HG03558 (cell line): ENCODE data around the gene CRACR2A.

Source experiments
- ATAC-seq: cut with Tn5 transposase; IDR thresholded peaks from one replicate; pipeline ENCODE4 v1.9.1; 2021; ENCODE audit warnings: moderate number of reproducible peaks; ENCODE audit not compliant: unreplicated experiment; ENCODE audit errors: extremely low read depth

Gene CRACR2A

DNA sequence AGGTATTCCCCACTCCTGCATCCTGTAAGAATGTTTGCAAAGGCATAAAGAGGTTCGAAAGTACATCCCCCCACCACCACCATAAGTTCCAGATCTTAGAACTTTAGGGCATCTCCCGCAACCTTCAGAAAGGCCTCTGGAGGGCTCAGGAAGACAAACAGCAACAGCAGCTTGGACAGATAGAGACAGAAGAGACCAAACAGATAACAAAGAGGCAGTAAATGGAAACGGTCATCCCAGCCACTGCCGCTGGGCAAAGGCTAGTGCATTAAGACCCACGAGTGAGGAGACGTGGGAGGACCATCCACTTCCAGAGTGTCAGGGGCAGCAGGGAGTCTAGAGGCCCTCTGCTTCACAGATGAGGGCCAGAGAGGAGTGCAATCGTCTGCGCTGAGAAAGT is 124.3 kb downstream of the CRACR2A start:
- ATAC-seq: no peak

DNA sequence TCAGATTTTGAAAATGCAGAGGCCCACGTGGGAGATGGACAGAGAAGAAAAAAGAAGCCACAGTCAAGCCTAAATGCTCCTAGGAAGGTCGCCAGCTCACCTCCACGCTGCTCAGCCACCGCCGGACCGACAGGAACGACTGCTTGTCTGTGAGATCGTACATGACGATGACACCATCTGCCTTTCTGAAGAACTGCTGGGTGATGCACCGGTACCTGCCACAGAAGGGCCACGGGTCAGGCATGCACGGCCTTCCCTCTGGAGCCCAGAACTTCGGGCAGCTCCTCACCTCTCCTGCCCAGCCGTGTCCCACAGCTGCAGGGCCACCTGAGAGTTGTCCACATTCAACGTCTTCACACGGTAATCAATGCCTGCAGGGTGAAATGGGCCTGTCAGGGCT is 125.6 kb downstream of the CRACR2A start:
- ATAC-seq: no peak

DNA sequence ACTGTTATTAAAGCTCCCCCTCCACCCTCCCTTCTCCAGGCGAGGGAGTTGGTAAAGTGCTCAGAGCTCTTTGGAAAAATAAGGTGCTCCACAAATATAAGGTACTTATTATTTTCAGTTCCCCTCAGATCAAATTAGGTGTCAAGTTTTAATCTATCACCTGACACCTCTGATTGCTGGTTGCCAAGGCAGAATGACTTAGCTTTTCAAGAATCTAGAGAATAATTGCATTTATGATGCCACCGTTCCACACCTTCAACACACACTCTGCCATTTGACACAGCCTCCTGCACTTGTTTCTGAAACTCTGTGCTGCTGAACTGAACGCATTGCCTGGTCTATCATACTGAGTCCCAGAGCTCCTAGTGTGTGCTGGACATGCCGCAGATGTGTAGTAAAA is 128.6 kb downstream of the CRACR2A start:
- ATAC-seq: no peak

- ATAC-seq: no peak
These were observed 129.9 kb downstream of the CRACR2A start for GRCh38 chr12:3622822-3623690.

- no peak for ATAC-seq
These were observed 130.7 kb downstream of the CRACR2A start for GRCh38 chr12:3622021-3622821.

DNA sequence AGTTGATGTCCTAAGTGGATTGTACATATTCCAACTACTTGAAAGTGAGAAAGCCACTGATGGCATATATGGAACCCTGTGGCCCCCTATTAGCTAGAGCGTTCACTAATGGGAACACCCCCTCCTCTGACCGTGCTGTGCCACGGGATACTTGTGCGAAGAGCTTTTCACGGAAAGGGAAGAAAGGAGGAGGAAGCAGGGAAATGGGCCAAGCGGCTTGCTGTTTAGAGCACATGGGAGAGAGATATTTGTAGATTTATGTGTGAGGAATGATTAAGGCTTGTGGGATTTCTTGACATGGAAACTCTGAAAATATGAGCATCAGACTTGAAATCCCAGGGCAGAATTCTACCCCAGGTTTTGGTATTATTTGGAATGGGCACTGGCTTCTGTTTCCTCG is 132.1 kb downstream of the CRACR2A start:
- no peak for ATAC-seq

GRCh38 chr12:3617565-3617964 is 135.3 kb downstream of the CRACR2A start:
- ATAC-seq: no peak

GRCh38 chr12:3615862-3616261 is 137.0 kb downstream of the CRACR2A start:
- no peak for ATAC-seq

DNA sequence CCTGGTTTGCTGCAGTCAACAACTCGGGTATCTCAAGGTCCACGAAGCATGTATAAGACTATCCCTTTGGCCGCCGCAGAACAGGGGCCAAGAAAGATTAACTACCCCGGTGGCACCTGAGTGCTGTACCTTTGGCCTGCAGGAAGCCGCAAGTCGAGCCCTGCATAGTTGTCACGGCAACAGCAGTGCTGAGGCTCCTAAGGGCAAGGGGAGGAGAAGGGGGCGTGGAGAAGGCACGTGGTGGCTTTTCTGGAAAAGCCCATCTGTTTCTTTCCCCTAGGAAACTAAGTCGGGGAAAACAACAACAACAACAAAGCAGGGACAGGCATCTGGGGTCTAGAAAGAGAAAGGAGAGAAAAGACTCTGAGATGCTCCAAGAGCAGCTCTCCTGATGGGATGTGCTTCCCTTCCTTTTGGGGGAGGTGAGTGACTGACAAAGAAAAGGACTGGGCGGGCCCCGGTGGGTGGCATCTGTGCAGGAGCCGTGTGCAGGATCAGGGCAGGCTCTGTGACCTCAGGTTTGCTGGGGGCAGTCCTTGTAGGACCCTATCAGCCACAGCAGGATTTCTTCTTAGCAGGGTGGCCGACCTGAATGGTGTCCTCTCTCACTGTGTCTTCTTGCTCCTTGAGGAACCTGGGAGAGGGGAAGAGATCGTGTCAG is 138.0 kb downstream of the CRACR2A start:
- no peak for ATAC-seq

- ATAC-seq: no peak
These were observed 139.1 kb downstream of the CRACR2A start for GRCh38 chr12:3613641-3614395.

- no peak for ATAC-seq
These were observed 140.8 kb downstream of the CRACR2A start for GRCh38 chr12:3611860-3612703.

DNA sequence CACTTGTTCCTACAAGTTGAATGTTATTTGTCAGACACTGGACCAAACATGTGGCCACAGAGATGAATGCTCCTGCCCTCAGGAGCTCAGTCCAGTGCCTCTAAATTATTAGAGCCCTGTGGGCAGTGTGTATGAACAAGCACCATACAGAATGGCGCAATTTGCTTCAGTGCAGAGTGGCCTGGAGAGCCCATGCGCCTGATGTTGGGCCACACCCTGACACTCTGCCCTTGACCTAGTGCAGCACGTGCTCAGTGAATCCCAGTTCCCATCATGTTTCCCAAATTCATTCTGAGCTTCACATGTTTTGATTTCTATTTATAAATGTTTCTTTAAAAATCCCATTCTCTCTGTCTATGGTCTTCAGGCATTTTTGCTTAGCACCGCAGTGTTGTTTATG is 145.1 kb downstream of the CRACR2A start:
- ATAC-seq: no peak

- ATAC-seq: no peak
These were observed 145.7 kb downstream of the CRACR2A start for GRCh38 chr12:3607039-3607720.

DNA sequence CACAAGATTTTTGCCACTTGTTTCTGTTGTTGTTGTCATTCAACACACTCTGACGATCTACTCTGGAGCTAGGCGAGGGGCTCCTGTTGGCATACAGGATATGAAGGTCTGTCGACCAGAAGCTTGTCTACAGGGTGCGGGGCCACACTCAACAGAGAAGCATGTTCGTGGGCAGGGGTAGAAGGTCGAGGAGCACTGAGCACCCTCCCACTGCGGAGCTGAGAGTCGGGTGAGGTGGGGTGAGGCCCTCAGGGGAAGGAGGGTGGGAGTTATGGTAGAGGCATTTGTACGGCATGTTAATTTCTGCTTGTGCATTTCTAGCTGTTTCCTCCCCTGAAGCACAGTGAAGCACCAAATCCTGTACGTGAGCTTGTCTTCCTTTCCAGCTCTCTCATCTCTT is 146.8 kb downstream of the CRACR2A start:
- ATAC-seq: no peak

DNA sequence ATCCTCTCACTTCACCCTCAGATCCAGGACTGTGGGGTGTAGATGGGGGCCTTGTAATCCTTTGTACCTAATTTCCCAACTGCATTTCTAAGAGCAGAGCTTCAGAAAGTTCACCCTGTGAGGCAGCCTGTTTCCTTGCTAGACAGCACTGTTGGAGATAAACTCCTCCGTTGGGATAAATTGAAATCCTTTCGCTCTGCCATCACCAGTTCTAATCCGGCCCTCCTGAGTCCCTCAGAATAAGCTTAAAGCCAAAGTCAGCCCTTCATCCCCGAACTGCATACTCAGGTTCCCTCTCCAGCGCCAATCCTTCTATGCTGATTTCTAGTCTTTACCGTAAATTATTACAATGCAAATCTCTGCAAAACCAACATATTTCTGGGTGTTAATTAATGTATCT is 147.2 kb downstream of the CRACR2A start:
- no peak for ATAC-seq

DNA sequence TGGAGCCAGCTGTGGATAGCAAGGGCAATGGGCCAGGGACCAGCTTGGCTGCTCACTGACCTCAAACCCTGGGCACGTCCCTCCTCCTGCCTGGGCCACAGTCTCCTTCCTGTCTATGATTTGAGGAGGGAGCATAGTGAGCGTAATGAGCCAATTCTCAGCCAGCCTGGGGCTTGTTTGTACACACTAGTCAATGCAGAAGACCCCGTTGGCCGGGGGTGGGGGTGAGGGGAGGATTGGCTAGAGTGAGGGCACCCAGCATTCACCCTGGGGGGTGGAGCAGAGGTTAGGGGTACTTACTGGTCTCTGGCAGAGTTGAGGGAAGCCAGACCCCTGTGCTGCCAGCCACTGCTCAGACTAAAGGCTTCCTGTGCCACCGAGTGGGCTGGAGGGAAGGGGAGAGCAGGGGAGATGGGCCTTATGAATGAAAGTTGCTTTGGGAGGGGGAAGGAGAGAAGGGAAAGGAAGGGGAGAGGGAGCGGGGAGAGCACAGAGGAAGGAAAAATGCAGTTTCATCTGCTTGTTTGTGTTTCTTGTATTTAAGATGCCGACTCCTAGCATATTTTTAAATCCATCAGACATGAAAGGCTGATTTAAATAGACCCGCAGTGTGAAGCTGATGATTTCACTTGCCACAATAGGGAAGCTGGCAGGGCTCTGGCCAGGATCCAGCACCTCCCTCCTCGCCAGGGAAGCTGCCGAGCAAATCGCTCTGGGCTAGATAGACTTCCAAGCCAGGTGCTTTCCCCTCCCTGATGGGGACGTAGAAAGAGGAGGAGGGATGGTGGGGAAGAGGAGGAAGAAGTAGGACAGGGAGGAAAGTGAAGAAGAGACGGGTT is 147.9 kb downstream of the CRACR2A start:
- ATAC-seq: no peak

- ATAC-seq: no peak
These were observed 148.6 kb downstream of the CRACR2A start for GRCh38 chr12:3604286-3604685.

- no peak for ATAC-seq
These were observed 149.3 kb downstream of the CRACR2A start for GRCh38 chr12:3603576-3603975.
